Measurements from ENCODE around the gene SLC26A8.
A peak's percentile ranks its signal among the peaks of the same experiment; 100 is the strongest.
"Not testable (repeated sequence)": the region's sequence is repeated elsewhere in the genome, so short reads cannot be mapped to it uniquely, and the experiment has no call there.

SLC26A8 gene

GRCh38 chr6:36052097-36052496 lies 27.7 kb upstream of the SLC26A8 start:
- no peak for DNase-seq (ENCODE audit: low read depth)

- DNase-seq (ENCODE audit: low read depth), result no peak
These were observed 26.7 kb upstream of the SLC26A8 start for GRCh38 chr6:36050947-36051710.

- DNase-seq (ENCODE audit: low read depth), result no peak
These were observed 25.9 kb upstream of the SLC26A8 start for GRCh38 chr6:36050305-36050704.

DNA sequence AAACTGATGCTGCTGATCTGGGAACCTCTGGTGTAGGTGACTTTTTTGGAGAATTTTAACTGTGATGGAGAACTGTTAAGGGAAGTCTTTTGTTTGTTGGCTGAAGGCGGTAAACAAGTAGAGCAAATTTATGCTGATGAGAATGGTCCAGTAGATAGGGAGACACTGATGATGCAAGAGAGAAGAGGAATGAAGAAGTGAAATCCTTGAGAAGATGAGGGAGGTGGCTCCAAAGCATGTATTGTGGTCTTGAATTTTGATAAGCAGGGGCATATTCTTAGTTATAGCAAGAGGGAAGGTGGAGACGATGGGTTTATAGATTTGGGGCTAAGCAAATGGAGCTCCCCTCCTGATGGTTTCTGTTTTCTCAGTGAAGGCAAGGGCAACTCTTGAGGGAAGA lies 25.1 kb upstream of the SLC26A8 start:
- no peak for DNase-seq (ENCODE audit: low read depth)

GRCh38 chr6:36042618-36043260 lies 18.3 kb upstream of the SLC26A8 start:
- DNase-seq (ENCODE audit: low read depth), result no peak

DNA sequence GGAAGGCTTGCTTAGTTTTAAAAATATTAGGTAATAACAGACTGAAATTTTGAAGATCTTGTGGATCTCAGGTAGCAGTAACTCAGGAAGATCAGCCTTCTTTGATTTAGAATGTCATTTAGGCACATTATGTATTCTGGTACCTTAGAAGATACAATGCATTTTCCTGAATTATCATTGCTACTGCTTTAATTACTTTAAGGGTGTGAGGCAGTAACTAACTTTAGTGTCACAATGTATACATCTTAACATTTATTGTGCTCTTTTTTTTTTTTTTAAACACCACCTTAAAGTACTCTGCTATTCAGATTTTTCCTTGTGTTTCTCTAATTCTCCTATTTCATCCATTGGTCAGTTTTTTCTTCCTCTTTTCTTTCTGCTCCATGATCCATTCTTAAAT lies 16.5 kb upstream of the SLC26A8 start:
- no peak for DNase-seq (ENCODE audit: low read depth)

- DNase-seq (ENCODE audit: low read depth), result no peak
These were observed 14.7 kb upstream of the SLC26A8 start for GRCh38 chr6:36039112-36039511.

- no peak for DNase-seq (ENCODE audit: low read depth)
These were observed 13.9 kb upstream of the SLC26A8 start for GRCh38 chr6:36038120-36038876.

- no peak for DNase-seq (ENCODE audit: low read depth)
These were observed 10.8 kb upstream of the SLC26A8 start for GRCh38 chr6:36035225-36035624.

GRCh38 chr6:36034441-36034840 lies 10.0 kb upstream of the SLC26A8 start:
- DNase-seq (ENCODE audit: low read depth), result no peak

- no peak for DNase-seq (ENCODE audit: low read depth)
These were observed 9.5 kb upstream of the SLC26A8 start for GRCh38 chr6:36033935-36034334.

GRCh38 chr6:36033144-36033543 lies 8.7 kb upstream of the SLC26A8 start:
- DNase-seq (ENCODE audit: low read depth), result not testable (repeated sequence)

GRCh38 chr6:36032261-36032660 lies 7.8 kb upstream of the SLC26A8 start:
- DNase-seq (ENCODE audit: low read depth), result no peak

DNA sequence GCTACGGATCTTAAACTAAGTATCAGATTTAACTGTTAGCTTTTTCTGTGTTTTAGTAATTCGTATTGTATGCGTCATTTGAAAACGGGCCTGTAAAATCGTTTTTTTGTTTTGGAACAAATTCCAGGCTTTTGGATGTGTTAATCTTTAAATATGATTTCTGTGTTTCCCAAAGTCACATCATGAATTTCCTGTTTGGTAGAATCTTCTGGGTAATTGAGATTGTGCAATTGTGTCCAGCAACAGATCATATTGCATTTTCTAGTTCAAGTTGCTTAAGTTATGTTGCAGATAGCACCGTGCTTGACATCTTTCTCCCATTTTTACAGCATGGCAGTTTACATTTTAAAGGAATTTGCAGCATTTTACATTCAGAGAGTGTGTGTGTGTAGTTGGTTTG lies 5.0 kb upstream of the SLC26A8 start:
- DNase-seq (ENCODE audit: low read depth), result no peak

DNA sequence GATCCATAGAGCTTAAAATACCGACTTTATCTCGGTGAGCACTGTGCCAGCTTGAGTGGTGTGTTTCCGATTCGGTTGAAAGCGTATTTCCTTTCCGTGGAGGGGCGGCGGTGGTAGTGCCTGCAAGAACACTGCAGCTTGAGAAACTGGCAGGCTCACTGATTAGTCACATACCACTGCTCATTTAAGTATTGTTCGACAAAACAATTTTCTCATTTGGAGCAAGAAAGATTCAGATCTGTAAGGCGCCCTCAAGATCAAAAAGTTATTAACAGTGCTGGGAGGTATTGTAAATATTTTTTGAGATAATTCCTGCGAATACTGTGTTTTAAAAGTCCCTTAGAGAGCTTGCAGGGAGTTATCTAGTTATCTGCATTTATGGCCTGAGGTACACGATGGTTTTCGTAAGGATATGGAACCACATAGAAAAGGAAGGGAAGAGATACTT lies 4.5 kb upstream of the SLC26A8 start:
- peak; percentile 53 for DNase-seq (ENCODE audit: low read depth)

DNA sequence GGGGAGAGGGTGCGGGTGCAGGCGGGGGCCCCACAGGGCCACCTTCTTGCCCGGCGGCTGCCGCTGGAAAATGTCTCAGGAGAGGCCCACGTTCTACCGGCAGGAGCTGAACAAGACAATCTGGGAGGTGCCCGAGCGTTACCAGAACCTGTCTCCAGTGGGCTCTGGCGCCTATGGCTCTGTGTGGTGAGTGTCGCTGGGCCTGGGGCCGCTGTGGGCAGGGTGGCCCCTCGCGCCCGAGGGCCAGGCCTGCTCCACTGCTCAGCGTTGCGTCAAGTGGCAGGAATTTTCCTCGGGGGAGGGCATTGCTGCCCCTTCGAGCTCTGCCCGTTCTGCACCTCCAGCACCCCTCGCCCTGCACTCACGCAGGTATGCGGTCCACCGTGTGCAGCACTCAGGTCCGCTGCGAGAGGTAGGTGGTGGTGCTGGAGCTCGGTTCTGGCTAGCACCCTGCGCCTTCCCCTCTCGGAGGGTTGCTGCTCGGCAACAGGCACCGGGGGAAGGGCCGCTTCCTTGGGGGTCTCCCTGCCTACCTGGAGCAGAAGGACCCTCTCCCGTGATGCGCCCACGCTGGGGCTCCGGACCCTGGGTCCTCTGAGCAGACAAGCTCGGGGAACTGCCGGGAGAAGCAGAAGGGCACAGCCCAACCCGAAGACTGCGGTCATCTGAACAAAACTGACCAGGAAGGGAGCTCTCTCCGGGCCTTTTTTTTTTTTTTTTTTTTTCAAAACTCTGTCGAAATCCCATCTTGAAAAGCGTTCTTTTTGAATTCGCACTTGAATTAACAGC lies 3.8 kb upstream of the SLC26A8 start:
- DNase-seq (ENCODE audit: low read depth), result peak; percentile 34

DNA sequence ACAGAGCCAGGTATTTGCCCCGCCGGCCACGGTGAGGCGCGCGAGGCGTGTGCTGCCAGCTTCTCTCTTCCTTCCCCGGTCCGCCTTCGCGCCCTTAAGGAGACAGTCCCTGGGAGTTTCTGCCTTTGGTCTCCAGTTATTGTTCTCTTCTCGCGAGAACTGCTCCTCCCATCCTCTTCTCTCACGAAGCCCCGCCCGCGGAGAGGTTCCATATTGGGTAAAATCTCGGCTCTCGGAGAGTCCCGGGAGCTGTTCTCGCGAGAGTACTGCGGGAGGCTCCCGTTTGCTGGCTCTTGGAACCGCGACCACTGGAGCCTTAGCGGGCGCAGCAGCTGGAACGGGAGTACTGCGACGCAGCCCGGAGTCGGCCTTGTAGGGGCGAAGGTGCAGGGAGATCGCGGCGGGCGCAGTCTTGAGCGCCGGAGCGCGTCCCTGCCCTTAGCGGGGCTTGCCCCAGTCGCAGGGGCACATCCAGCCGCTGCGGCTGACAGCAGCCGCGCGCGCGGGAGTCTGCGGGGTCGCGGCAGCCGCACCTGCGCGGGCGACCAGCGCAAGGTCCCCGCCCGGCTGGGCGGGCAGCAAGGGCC lies 3.2 kb upstream of the SLC26A8 start, which contains the start of gene MAPK14:
TSS of gene MAPK14 (plus strand) at position 308 of the 587 bp plus-strand sequence. CDS start 350 bp downstream, outside the sequence.
- DNase-seq (ENCODE audit: low read depth), result peak; percentile 98

DNA sequence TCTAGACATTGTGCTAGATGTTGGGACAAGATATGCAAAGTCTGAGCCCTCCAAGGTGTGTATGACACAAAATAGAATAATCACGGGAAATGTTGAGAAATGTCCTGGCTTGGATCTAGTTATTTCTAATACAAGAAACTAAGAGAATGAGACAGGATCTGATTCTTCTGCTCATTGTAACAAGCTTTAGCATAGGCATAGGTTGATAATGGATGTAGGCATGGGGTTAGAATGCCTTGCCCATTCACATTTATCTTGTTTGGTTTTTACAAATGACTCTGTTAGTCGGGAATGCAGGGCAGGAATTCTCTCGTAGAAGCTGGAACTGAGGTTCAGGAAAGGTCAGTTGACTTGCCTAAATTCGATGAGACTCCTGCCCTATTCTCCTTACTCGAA lies 1.5 kb upstream of the SLC26A8 start:
- DNase-seq (ENCODE audit: low read depth), result no peak

- DNase-seq (ENCODE audit: low read depth), result no peak
These were observed 955 bp upstream of the SLC26A8 start for GRCh38 chr6:36025260-36025931.

DNA sequence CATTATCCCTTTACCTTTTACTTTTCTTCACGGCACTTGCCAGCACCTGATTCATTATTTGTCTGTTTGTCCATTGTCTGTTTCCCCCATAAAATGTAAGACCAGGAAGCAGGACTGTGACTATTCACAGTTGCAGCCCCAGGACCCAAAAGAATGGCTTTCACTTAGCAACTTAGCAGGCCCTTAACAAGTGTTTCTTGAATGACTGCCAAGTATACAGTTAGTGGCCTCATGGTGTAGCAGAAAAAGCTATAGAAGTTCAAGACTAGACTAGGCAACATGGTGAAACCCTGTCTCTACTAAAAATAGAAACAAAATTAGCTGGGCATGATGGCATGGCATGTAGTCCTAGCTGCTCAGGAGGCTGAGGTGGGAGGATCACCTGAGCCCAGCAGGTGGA lies 4.3 kb downstream of the SLC26A8 start:
- DNase-seq (ENCODE audit: low read depth), result no peak

GRCh38 chr6:36019167-36019566 lies 5.3 kb downstream of the SLC26A8 start:
- no peak for DNase-seq (ENCODE audit: low read depth)

Measured in T follicular helper cell (primary cell).